Measurements from ENCODE around the gene MIP. TPM values are rescaled to one million over a fixed set of nuclear protein-coding genes. Genes with fewer than 3 reads are reported as not detected.

MIP gene
- total and polyA plus RNA-seq, 2 of the 4 experiments (the other 2 are of a cell fraction): not detected

DNA sequence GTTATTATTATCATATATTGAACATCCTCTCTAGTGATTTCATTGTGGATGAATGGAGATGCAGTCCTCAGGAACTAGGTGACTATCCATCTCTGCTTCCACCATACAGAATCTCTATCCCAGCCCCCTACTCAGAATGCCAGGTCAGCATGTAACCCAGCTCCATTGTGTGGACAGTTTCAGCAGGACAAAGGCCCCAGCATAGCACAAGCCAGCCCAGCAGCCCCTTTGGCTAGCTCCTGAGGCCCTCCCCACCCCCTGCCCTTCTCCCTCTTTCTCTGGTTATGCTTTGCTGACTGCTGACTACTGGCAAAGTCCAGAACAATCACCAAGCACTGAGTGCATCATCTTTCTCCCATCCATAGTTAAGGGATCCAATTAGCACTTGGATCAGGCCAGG is 8.1 kb upstream of the MIP start:
- H4K8ac ChIP-seq (ENCODE audit: low read depth in 2 of 2, low read length in 2 of 2): no peak overlapping the region
- CTCF ChIA-PET: no interaction called here
- H4K20me1 ChIP-seq (ENCODE audit: insufficient read depth, low read length): no peaks in the 10 kb centered on the region
- no peaks in the 10 kb centered on the region; a peak in 1 of 4 replicates for H3K79me1 ChIP-seq (ENCODE audit: low read depth in 1 of 2, low read length in 2 of 2)
- no peak overlapping the region for H3K9ac ChIP-seq (ENCODE audit: low read depth, low read length)
- no peaks in the 10 kb centered on the region for H3K27me3 ChIP-seq (ENCODE audit: control insufficient read depth, insufficient read depth, low read length)
- H2AK9ac ChIP-seq (replicated peaks; ENCODE audit: low read depth, low read length, poor library complexity): no peak overlapping the region
- H3K18ac ChIP-seq (ENCODE audit: low read depth, low read length): no peak overlapping the region
- H3K36me3 ChIP-seq (ENCODE audit: control insufficient read depth, insufficient read depth, low read length): no peaks in the 10 kb centered on the region
- H3K4me1 ChIP-seq (ENCODE audit: control insufficient read depth, insufficient read depth, low read length): 0 out of 2 replicates have a peak, but pooled peaks cover 2% of the 10 kb centered on the region
- H3K14ac ChIP-seq (replicated peaks; ENCODE audit: low read depth, low read length): no peak overlapping the region
- BruUV-seq (replicated peaks): no TSS peak
- H3K9me1 ChIP-seq (ENCODE audit: insufficient read depth, low read length): no peaks in the 10 kb centered on the region
- H2BK20ac ChIP-seq (ENCODE audit: low read depth, low read length): no peak overlapping the region
- H3K4me2 ChIP-seq (ENCODE audit: low read depth, low read length): no peak overlapping the region
- no peak overlapping the region for H2AK5ac ChIP-seq (ENCODE audit: low read depth, low read length)
- DNase-seq (no peak), ATAC-seq (ENCODE audit: low read depth) (no peak)
- POLR2A ChIA-PET (ENCODE audit: unreplicated experiment): no interaction called here
- in situ Hi-C loops (cut with MboI; ENCODE audit: low sequenced_read_pairs) (loop anchor here (10.0 kb wide), 1 partner anchor 108 kb away; no protein-coding TSS in a partner anchor), intact Hi-C loops (cut with micrococcal nuclease) (loop anchor here (5.0 kb wide), 2 partner anchors 85 to 145 kb away; partner anchors contain the start of gene CNPY2), dilution Hi-C loops (cut with HindIII; ENCODE audit: low sequenced_read_pairs, unreplicated experiment) (no loop called here)
- TF ChIP-seq POLR2A (IDR thresholded peaks at IDR 0.05; ENCODE audit: low read depth, low read length) (no peak), BHLHE40 (IDR thresholded peaks at IDR 0.05; ENCODE audit: low read depth, low read length) (no peak), SMC3 (IDR thresholded peaks at IDR 0.05; ENCODE audit: low read depth, low read length) (no peak), MAZ (IDR thresholded peaks at IDR 0.05; ENCODE audit: borderline replicate concordance, low read depth, low read length) (no peak)
- TF ChIP-seq, protein P1, sequence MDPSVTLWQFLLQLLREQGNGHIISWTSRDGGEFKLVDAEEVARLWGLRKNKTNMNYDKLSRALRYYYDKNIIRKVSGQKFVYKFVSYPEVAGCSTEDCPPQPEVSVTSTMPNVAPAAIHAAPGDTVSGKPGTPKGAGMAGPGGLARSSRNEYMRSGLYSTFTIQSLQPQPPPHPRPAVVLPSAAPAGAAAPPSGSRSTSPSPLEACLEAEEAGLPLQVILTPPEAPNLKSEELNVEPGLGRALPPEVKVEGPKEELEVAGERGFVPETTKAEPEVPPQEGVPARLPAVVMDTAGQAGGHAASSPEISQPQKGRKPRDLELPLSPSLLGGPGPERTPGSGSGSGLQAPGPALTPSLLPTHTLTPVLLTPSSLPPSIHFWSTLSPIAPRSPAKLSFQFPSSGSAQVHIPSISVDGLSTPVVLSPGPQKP (IDR thresholded peaks at IDR 0.05; ENCODE audit: borderline replicate concordance, low read depth, low read length): no peak
- TF ChIP-seq, protein P2, sequence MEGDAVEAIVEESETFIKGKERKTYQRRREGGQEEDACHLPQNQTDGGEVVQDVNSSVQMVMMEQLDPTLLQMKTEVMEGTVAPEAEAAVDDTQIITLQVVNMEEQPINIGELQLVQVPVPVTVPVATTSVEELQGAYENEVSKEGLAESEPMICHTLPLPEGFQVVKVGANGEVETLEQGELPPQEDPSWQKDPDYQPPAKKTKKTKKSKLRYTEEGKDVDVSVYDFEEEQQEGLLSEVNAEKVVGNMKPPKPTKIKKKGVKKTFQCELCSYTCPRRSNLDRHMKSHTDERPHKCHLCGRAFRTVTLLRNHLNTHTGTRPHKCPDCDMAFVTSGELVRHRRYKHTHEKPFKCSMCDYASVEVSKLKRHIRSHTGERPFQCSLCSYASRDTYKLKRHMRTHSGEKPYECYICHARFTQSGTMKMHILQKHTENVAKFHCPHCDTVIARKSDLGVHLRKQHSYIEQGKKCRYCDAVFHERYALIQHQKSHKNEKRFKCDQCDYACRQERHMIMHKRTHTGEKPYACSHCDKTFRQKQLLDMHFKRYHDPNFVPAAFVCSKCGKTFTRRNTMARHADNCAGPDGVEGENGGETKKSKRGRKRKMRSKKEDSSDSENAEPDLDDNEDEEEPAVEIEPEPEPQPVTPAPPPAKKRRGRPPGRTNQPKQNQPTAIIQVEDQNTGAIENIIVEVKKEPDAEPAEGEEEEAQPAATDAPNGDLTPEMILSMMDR (conservative IDR thresholded peaks at IDR 0.05; ENCODE audit: low read depth, low read length): no peak
- H4K91ac ChIP-seq (ENCODE audit: insufficient read depth, low read depth, low read length): no peak overlapping the region
- H2BK5ac ChIP-seq (ENCODE audit: low read depth, low read length, poor library complexity, severe bottlenecking): no peak overlapping the region
- H2BK120ac ChIP-seq (ENCODE audit: low read depth, low read length): no peak overlapping the region
- H3K4me3 ChIP-seq (ENCODE audit: insufficient read depth, low read depth, low read length): no peak overlapping the region
- no peak overlapping the region for H3K4ac ChIP-seq (ENCODE audit: low read depth, low read length)
- H4K5ac ChIP-seq (ENCODE audit: low read depth, low read length): no peak overlapping the region
- no peak overlapping the region for H2BK15ac ChIP-seq (ENCODE audit: low read depth, low read length)
- H3K27ac ChIP-seq (ENCODE audit: insufficient read depth, low read length): no peak overlapping the region
- H3K9me3 ChIP-seq (ENCODE audit: control insufficient read depth, insufficient read depth, low read length): no peaks in the 10 kb centered on the region
- peak overlapping the region; percentile 1 for H2AFZ ChIP-seq (replicated peaks; ENCODE audit: low read length, poor library complexity)
- no peak overlapping the region for H3K23ac ChIP-seq (ENCODE audit: low read depth, low read length)
- no peak overlapping the region for H3K56ac ChIP-seq (ENCODE audit: extremely low read depth, insufficient read depth, low read length)
